Chondrocyte (in vitro differentiated cells): ENCODE data around the gene PRSS56. TPM values are rescaled to one million over a fixed set of nuclear protein-coding genes. Genes with fewer than 3 reads are reported as not detected.
A peak's percentile ranks its signal among the peaks of the same experiment; 100 is the strongest.

Source experiments
- DNase-seq: peaks from one replicate; pipeline ENCODE4 v3.0.0; 2021; ENCODE audit warnings: mixed read lengths, low spot score
- H3K27ac Mint-ChIP-seq: one replicate; pipeline ENCODE4 v1.8.0; 2021; ENCODE audit warnings: mild to moderate bottlenecking, moderate library complexity, mixed read lengths; ENCODE audit not compliant: unreplicated experiment
- H3K27me3 Mint-ChIP-seq: 2 replicates; pipeline ENCODE4 v1.8.0; 2021; ENCODE audit warnings: low read depth, mixed read lengths
- H3K36me3 Mint-ChIP-seq: 2 replicates; pipeline ENCODE4 v1.8.0; 2021; ENCODE audit warnings: low read depth, mixed read lengths
- H3K4me1 Mint-ChIP-seq: 2 replicates; pipeline ENCODE4 v1.8.0; 2021; ENCODE audit warnings: low read depth, mild to moderate bottlenecking, mixed read lengths
- H3K4me3 Mint-ChIP-seq: one replicate; pipeline ENCODE4 v1.8.0; 2021; ENCODE audit warnings: mild to moderate bottlenecking, moderate library complexity, mixed read lengths; ENCODE audit not compliant: unreplicated experiment
- H3K9me3 Mint-ChIP-seq: 2 replicates; pipeline ENCODE4 v1.8.0; 2021; ENCODE audit warnings: low read depth, mixed read lengths
- CTCF ChIP-seq: fragments of 200-600 bp; sonication (generic); IDR thresholded peaks from 2 replicates; pipeline ENCODE4 v1.5.0; 2021; ENCODE audit warnings: antibody characterized with exemption, mild to moderate bottlenecking, moderate library complexity
- total RNA-seq: library from RNA; stranded (reverse); gene quantifications from 3 replicates; pipeline ENCODE4 v1.2.1, GENCODE V29; 2021

Gene PRSS56
- total RNA-seq, 1 donor from 2014 or later: not detected

DNA sequence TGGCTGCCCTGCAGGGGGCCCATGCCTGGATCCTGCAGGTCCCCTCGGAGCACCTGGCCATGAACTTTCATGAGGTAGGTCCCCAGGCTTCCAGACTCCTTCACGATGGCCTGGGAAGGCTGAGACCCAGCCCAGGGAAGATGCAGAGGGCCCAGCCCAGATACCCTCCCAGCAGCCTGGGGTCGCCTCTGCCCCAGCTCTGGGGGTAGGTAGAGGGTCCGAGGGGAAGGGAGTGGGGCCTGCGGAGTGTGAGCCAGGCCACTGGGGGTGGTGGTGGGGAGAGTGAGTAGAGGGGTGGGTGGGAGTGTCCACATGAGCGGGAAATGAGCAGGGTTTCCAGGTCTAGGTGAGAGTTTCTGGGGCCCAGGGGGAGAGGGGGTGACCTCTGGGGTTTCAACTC, 4.6 kb downstream of the PRSS56 start:
- DNase-seq: peak; percentile 62
- TF ChIP-seq CTCF: no peak
- peaks cover 7% of the 10 kb centered on the region for H3K4me1 Mint-ChIP-seq
- no peak overlapping the region for H3K27ac Mint-ChIP-seq
- H3K36me3 Mint-ChIP-seq: no peaks in the 10 kb centered on the region
- H3K27me3 Mint-ChIP-seq: peaks cover 27% of the 10 kb centered on the region
- no peaks in the 10 kb centered on the region for H3K9me3 Mint-ChIP-seq
- H3K4me3 Mint-ChIP-seq: no peak overlapping the region

- peaks cover 27% of the 10 kb centered on the region for H3K27me3 Mint-ChIP-seq
- peak; percentile 71 for DNase-seq
- H3K9me3 Mint-ChIP-seq: no peaks in the 10 kb centered on the region
- no peak overlapping the region for H3K27ac Mint-ChIP-seq
- TF ChIP-seq CTCF: no peak
- no peak overlapping the region for H3K4me3 Mint-ChIP-seq
- H3K36me3 Mint-ChIP-seq: no peaks in the 10 kb centered on the region
- peaks cover 7% of the 10 kb centered on the region for H3K4me1 Mint-ChIP-seq
Observed at GRCh38 chr2:232525199-232525598, 5.0 kb downstream of the PRSS56 start.

DNA sequence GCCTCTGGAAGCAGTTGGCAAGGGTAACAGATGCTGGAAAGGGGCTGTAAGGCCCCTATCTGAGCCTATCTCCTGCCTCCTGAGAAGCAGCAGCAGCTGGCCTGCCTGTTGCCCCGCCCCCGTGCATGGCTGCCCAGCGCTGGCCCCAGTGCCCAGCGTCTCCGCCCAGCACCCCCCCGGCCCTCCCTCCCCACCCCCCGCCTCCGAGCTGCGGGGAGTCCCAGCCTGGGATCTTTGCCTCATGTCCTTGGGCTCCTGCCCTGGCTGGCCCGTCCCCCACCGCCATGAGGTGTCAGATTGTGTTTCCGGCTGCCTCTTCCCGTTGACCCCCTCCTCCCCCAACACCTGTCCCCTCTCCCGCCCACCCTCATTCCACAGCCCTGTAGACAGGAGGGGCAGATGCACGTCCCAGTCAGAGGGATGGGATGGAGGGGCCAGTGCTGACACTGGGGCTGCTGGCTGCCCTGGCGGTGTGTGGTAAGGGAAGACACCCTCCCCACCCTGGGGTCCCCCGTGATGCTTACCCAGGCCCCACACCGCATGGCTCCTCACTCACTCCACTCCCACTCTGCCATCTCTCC, 5.7 kb downstream of the PRSS56 start, which contains the start of gene CHRND:
CHRND (plus strand) TSS at position 370 of the 581 bp plus-strand sequence; CDS start at position 426, 56 bp downstream.
- H3K4me3 Mint-ChIP-seq: no peak within 1 kb of the TSS
- H3K27me3 Mint-ChIP-seq: peaks cover 22% of the 10 kb centered on the region
- H3K27ac Mint-ChIP-seq: no peak within 1 kb of the TSS

GRCh38 chr2:232526372-232526941, 6.3 kb downstream of the PRSS56 start:
- Mint-ChIP-seq H3K9me3 (no peaks in the 10 kb centered on the region), H3K36me3 (no peaks in the 10 kb centered on the region), H3K4me3 (no peak overlapping the region), H3K27me3 (peaks cover 21% of the 10 kb centered on the region), H3K4me1 (peaks cover 6% of the 10 kb centered on the region), H3K27ac (no peak overlapping the region)
- peak; percentile 87 for DNase-seq
- no peak for TF ChIP-seq CTCF

More for the DNA sequence above, 5.7 kb downstream of the PRSS56 start, which contains the start of gene CHRND:
- TF ChIP-seq CTCF: no peak
- peaks cover 7% of the 10 kb centered on the region for H3K4me1 Mint-ChIP-seq
- no peaks in the 10 kb centered on the region for H3K9me3 Mint-ChIP-seq
- no peak for DNase-seq
- H3K36me3 Mint-ChIP-seq: no peaks in the 10 kb centered on the region

GRCh38 chr2:232527905-232528470, 7.8 kb downstream of the PRSS56 start:
- DNase-seq: no peak
- no peak overlapping the region for H3K27ac Mint-ChIP-seq
- H3K9me3 Mint-ChIP-seq: no peaks in the 10 kb centered on the region
- peaks cover 20% of the 10 kb centered on the region for H3K27me3 Mint-ChIP-seq
- peaks cover 4% of the 10 kb centered on the region for H3K4me1 Mint-ChIP-seq
- no peak overlapping the region for H3K4me3 Mint-ChIP-seq
- H3K36me3 Mint-ChIP-seq: no peaks in the 10 kb centered on the region
- TF ChIP-seq CTCF: no peak
